OCI-M2 (cell line): ENCODE measurements around the gene FBXO38.

Source experiments
- DNase-seq: peaks from one replicate; lab custom pipeline; 2025; ENCODE audit not compliant: unreplicated experiment; lab: John Stamatoyannopoulos, UW

The FBXO38 gene

GRCh38 chr5:148383564-148384379 lies at the start of gene FBXO38:
Gene FBXO38 (plus strand): TSS chr5:148383958. CDS start chr5:148394777, 10,819 bp downstream.
- DNase-seq: peak; percentile 25

GRCh38 chr5:148335259-148335658 lies 48.5 kb upstream of the FBXO38 start, which contains the start of gene SPINK9:
Gene SPINK9 (plus strand): TSS chr5:148335559. CDS start chr5:148335614, 55 bp downstream.
- DNase-seq: no peak

- no peak for DNase-seq
Measured at GRCh38 chr5:148336704-148337435, 46.9 kb upstream of the FBXO38 start.

- DNase-seq: no peak
Measured at GRCh38 chr5:148342371-148343045, 41.2 kb upstream of the FBXO38 start.

- DNase-seq: no peak
Measured at GRCh38 chr5:148343046-148343407, 40.7 kb upstream of the FBXO38 start.

- DNase-seq: no peak
Measured at GRCh38 chr5:148343603-148344487, 39.9 kb upstream of the FBXO38 start.

- no peak for DNase-seq
Measured at GRCh38 chr5:148347706-148348105, 36.1 kb upstream of the FBXO38 start.

GRCh38 chr5:148352696-148353095 lies 31.1 kb upstream of the FBXO38 start:
- DNase-seq: no peak

- DNase-seq: no peak
Measured at GRCh38 chr5:148353634-148354033, 30.1 kb upstream of the FBXO38 start.

GRCh38 chr5:148364343-148364742 lies 19.4 kb upstream of the FBXO38 start:
- DNase-seq: no peak

GRCh38 chr5:148368299-148368698 lies 15.5 kb upstream of the FBXO38 start:
- no peak for DNase-seq

GRCh38 chr5:148372166-148372725 lies 11.5 kb upstream of the FBXO38 start:
- DNase-seq: no peak

GRCh38 chr5:148372893-148373292 lies 10.9 kb upstream of the FBXO38 start:
- DNase-seq: no peak

GRCh38 chr5:148374690-148375360 lies 8.9 kb upstream of the FBXO38 start:
- no peak for DNase-seq

- no peak for DNase-seq
Measured at GRCh38 chr5:148376198-148376597, 7.6 kb upstream of the FBXO38 start.

GRCh38 chr5:148378670-148379069 lies 5.1 kb upstream of the FBXO38 start:
- DNase-seq: no peak

- DNase-seq: no peak
Measured at GRCh38 chr5:148379340-148379739, 4.4 kb upstream of the FBXO38 start.

- no peak for DNase-seq
Measured at GRCh38 chr5:148381906-148382305, 1.9 kb upstream of the FBXO38 start.

- no peak for DNase-seq
Measured at GRCh38 chr5:148382961-148383360, 797 bp upstream of the FBXO38 start.

GRCh38 chr5:148384380-148384737 lies 601 bp downstream of the FBXO38 start:
- no peak for DNase-seq
